NCI-H69 (cell line): ENCODE results near the gene STK11IP.
A peak's percentile ranks its signal among the peaks of the same experiment; 100 is the strongest.

ENCODE experiments used
- DNase-seq: peaks from one replicate; lab custom pipeline; 2025; lab: John Stamatoyannopoulos, UW

STK11IP gene

GRCh38 chr2:219619235-219619634 is 21.6 kb downstream of the STK11IP start:
- peak; percentile 2 for DNase-seq

GRCh38 chr2:219620546-219620945 is 22.9 kb downstream of the STK11IP start:
- no peak for DNase-seq

- no peak for DNase-seq
Observed at GRCh38 chr2:219621935-219622334, 24.3 kb downstream of the STK11IP start.

GRCh38 chr2:219622472-219622871 is 24.8 kb downstream of the STK11IP start:
- DNase-seq = no peak

- no peak for DNase-seq
Observed at GRCh38 chr2:219624565-219624964, 26.9 kb downstream of the STK11IP start.

GRCh38 chr2:219625179-219625578 is 27.5 kb downstream of the STK11IP start:
- DNase-seq = no peak

GRCh38 chr2:219626540-219626939 is 28.9 kb downstream of the STK11IP start:
- DNase-seq = peak; percentile 8

- DNase-seq = peak; percentile 36
Observed at GRCh38 chr2:219627103-219628100, 29.7 kb downstream of the STK11IP start, which contains the start of gene SLC4A3. Gene SLC4A3, plus strand, starts transcription at chr2:219627630. Its CDS starts 363 bp downstream, at chr2:219627993.

GRCh38 chr2:219628235-219628985 is 30.8 kb downstream of the STK11IP start:
- no peak for DNase-seq

- DNase-seq = no peak
Observed at GRCh38 chr2:219628986-219629901, 31.6 kb downstream of the STK11IP start.

- DNase-seq = no peak
Observed at GRCh38 chr2:219629976-219630695, 32.5 kb downstream of the STK11IP start.

GRCh38 chr2:219630770-219631405 is 33.2 kb downstream of the STK11IP start:
- peak; percentile 1 for DNase-seq

- DNase-seq = no peak
Observed at GRCh38 chr2:219631406-219631891, 33.8 kb downstream of the STK11IP start.

- peak; percentile 7 for DNase-seq
Observed at GRCh38 chr2:219631904-219632759, 34.5 kb downstream of the STK11IP start.

GRCh38 chr2:219632760-219633105 is 35.1 kb downstream of the STK11IP start:
- no peak for DNase-seq

- no peak for DNase-seq
Observed at GRCh38 chr2:219633276-219634065, 35.8 kb downstream of the STK11IP start.

GRCh38 chr2:219634171-219634940 is 36.7 kb downstream of the STK11IP start:
- no peak for DNase-seq
